H1 (cell line): ENCODE data around the gene MEP1A.
"Not testable (repeated sequence)": the region's sequence is repeated elsewhere in the genome, so short reads cannot be mapped to it uniquely, and the experiment has no call there.

ENCODE experiments used
- BRCA1 ChIP-seq: IDR thresholded peaks from 2 replicates; pipeline ENCODE4 v1.6.1; 2012; ENCODE audit warnings: low read depth, low read length, improper control_type of control experiment
- CEBPB ChIP-seq: IDR thresholded peaks from 2 replicates; pipeline ENCODE4 v1.6.1; 2012; ENCODE audit warnings: low read depth, low read length
- CHD1 ChIP-seq: IDR thresholded peaks from 2 replicates; pipeline ENCODE4 v1.6.1; 2012; ENCODE audit warnings: low read depth, low read length, improper control_type of control experiment
- EP300 ChIP-seq, 2 experiments: IDR thresholded peaks; 1 replicate in 1 of 2; 2 replicates in 1 of 2; pipeline ENCODE4 v1.6.1; 2011 to 2012; ENCODE audit warnings: low read depth in 2 of 2, low read length in 2 of 2, mild to moderate bottlenecking in 2 of 2, borderline replicate concordance in 1 of 2, inconsistent platforms in 1 of 2, moderate library complexity in 1 of 2
- EZH2 ChIP-seq: fragments of 200-600 bp; sonication (generic); IDR thresholded peaks from 2 replicates; pipeline ENCODE4 v1.7.1; 2012; ENCODE audit warnings: low read depth, mild to moderate bottlenecking, moderate library complexity, low read length, inconsistent platforms; ENCODE audit not compliant: severe bottlenecking
- KDM5A ChIP-seq: fragments of 200-600 bp; IDR thresholded peaks from 2 replicates; pipeline ENCODE4 v1.7.1; 2012; ENCODE audit warnings: mild to moderate bottlenecking, low read length, inconsistent platforms, mixed read lengths
- MAFK ChIP-seq: IDR thresholded peaks from 2 replicates; pipeline ENCODE4 v1.6.1; 2012; ENCODE audit warnings: low read depth, mild to moderate bottlenecking, improper control_type of control experiment, low read length
- POLR2A ChIP-seq, 2 experiments: IDR thresholded peaks; 1 replicate in 1 of 2; 2 replicates in 1 of 2; pipeline ENCODE4 v1.6.1; 2011; ENCODE audit warnings: low read depth in 2 of 2, low read length in 2 of 2, mild to moderate bottlenecking in 2 of 2; ENCODE audit errors: control extremely low read depth in 1 of 2
- TCF12 ChIP-seq: IDR thresholded peaks from 2 replicates; pipeline ENCODE4 v1.6.1; 2011; ENCODE audit warnings: low read depth, mild to moderate bottlenecking, low read length
- USF2 ChIP-seq: IDR thresholded peaks from 2 replicates; pipeline ENCODE4 v1.6.1; 2011; ENCODE audit warnings: low read length, improper control_type of control experiment
- TF ChIP-seq, protein P1 (sequence below), 3 experiments: IDR thresholded peaks; 1 replicate in 2 of 3; 2 replicates in 1 of 3; pipeline versions ENCODE4 v1.5.1 to v1.6.1; 2011; ENCODE audit warnings: low read length in 3 of 3, mild to moderate bottlenecking in 3 of 3, inconsistent platforms in 2 of 3, low read depth in 1 of 3, moderate library complexity in 1 of 3; ENCODE audit not compliant: insufficient read depth in 1 of 3; ENCODE audit errors: control extremely low read depth in 1 of 3
- TF ChIP-seq, protein P2 (sequence below): IDR thresholded peaks from 2 replicates; pipeline ENCODE4 v1.6.1; 2012; ENCODE audit warnings: low read length, inconsistent platforms

DNA sequence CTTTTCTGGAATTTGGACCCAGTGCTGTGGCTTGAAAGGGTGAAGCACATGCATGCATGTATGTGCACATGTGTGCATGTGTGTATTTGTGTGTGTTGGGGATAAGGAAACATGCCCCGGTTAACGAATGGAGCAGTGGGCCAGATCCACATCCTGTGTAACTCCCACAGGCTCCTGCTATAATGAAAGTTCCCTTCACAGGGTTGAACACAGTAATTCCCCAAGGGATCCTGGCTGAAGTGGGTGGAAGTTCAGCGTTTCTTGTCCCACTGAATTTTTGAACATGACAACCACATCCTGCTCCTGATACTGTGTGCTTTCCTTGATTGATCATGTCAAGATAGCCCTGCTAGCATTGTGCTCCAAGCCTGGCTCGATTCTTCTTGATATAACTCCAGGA is 58.4 kb downstream of the MEP1A start:
- TF ChIP-seq, protein P1, sequence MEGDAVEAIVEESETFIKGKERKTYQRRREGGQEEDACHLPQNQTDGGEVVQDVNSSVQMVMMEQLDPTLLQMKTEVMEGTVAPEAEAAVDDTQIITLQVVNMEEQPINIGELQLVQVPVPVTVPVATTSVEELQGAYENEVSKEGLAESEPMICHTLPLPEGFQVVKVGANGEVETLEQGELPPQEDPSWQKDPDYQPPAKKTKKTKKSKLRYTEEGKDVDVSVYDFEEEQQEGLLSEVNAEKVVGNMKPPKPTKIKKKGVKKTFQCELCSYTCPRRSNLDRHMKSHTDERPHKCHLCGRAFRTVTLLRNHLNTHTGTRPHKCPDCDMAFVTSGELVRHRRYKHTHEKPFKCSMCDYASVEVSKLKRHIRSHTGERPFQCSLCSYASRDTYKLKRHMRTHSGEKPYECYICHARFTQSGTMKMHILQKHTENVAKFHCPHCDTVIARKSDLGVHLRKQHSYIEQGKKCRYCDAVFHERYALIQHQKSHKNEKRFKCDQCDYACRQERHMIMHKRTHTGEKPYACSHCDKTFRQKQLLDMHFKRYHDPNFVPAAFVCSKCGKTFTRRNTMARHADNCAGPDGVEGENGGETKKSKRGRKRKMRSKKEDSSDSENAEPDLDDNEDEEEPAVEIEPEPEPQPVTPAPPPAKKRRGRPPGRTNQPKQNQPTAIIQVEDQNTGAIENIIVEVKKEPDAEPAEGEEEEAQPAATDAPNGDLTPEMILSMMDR (IDR thresholded peaks at IDR 0.05; ENCODE audit: control extremely low read depth in 1 of 3, insufficient read depth in 1 of 3, low read depth in 1 of 3, low read length in 3 of 3) = not testable (repeated sequence)
- not testable (repeated sequence) for TF ChIP-seq POLR2A (IDR thresholded peaks at IDR 0.05; ENCODE audit: control extremely low read depth in 1 of 2, low read depth in 2 of 2, low read length in 2 of 2); EZH2; USF2; EP300 (IDR thresholded peaks at IDR 0.05; ENCODE audit: borderline replicate concordance in 1 of 2, low read depth in 2 of 2, low read length in 2 of 2); CHD1; TCF12; BRCA1; KDM5A; MAFK; CEBPB
- TF ChIP-seq, protein P2, sequence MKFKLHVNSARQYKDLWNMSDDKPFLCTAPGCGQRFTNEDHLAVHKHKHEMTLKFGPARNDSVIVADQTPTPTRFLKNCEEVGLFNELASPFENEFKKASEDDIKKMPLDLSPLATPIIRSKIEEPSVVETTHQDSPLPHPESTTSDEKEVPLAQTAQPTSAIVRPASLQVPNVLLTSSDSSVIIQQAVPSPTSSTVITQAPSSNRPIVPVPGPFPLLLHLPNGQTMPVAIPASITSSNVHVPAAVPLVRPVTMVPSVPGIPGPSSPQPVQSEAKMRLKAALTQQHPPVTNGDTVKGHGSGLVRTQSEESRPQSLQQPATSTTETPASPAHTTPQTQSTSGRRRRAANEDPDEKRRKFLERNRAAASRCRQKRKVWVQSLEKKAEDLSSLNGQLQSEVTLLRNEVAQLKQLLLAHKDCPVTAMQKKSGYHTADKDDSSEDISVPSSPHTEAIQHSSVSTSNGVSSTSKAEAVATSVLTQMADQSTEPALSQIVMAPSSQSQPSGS = not testable (repeated sequence)
